SIG-M5 treated with dmso at 0.1 percent for 504 hours (cell line): ENCODE results near the gene C14orf39.
"Not testable (repeated sequence)": the region's sequence is repeated elsewhere in the genome, so short reads cannot be mapped to it uniquely, and the experiment has no call there.

Experiments used
- DNase-seq: peaks from one replicate; lab custom pipeline; 2025; ENCODE audit not compliant: unreplicated experiment; lab: John Stamatoyannopoulos, UW

The C14orf39 gene

DNA sequence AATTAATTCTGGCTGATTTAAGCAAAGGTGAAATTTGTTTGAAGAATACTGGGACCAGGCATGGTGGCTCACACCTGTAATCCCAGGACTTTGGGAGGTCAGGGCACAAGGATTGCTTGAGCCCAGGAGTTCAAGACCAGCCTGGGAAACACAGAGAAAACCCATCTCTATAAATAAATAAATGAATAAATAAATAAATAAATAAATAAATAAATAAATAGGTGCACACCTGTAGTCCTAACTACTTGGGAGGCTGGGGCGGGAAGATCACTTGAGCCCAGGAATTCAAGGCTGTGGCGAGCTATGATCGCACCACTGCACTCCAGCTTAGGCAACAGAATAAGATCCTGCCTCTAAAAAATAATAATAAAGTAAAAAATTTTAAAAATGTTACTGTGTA is 4.4 kb upstream of the C14orf39 start:
- no peak for DNase-seq

DNA sequence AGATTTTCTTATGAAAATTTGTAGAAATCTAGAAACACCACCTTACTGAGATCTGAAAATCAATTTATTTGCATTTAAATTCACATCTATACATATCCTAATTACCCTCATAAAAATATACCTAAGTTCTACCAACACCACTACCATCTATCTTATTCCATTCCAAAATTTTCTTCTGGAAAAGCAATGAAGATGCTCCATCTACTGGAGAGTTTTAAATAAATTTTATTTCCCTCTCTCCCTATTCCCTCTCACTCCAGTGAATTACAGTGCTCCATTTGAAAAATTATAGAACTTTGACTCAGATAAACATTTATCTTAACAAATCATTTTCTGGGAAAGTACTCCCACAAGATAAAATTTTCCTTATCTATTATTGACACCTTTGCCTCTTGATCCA is 2.3 kb upstream of the C14orf39 start:
- no peak for DNase-seq

DNA sequence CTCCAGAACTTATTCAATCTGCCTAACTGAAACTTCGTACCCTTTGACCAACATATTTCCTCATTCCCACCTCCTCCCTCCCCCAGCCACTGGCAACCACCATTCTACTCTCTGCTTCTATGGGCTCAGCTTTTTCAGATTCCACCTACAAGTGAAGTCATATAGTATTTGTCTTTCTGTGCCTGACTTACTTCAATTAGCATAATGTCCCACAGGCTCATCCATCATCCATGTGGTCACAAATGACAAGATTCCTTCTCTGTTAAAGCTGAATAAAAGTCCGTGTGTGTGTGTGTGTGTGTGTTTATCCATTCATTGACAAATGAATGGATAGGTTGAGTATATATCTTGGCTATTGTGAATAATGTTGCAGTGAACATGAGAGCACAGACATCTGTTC is 1.3 kb upstream of the C14orf39 start:
- no peak for DNase-seq

DNA sequence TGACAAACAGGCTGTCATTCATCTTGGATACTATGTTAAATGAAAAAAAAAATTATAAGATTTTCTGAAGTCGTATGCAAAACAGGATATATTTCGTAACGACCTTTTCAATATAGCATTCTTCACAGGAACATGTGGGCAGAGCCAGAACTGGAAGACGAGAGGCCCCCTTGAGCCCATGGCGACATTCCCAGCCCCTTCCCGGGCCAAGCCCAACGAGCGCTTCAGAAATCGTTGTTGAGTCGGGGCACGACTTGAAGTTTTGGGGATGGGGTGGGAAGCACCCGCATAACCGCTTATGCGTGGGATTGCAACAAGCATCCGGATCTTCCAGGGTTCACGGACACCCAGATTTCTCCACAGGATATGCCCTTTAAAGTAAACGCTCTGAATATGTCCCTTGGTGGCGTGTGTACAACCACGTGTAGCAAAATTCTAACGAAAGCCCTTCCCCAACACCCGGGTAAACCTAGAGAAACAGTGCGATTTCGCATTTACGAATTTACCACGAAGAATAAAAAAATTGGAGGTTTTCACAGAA is 736 bp downstream of the C14orf39 start:
- DNase-seq: no peak

DNA sequence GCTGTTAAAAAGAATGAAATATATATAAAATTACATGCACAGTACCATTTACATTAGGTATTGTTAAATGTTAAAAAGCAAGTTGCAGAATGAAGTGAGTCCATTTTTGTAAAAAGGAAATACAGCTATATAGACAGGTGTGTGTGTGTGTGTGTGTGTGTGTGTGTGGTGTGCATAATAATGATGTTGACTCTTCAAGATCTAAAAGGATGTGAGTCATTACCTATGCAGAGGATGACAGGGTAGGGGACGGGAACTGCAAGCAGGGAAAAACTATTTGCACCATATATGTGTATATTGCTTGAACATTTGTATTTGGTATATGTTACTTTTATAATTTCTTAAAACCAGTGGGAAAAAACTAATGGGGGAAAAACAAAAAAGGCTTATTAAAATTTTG is 3.1 kb downstream of the C14orf39 start:
- DNase-seq: no peak

DNA sequence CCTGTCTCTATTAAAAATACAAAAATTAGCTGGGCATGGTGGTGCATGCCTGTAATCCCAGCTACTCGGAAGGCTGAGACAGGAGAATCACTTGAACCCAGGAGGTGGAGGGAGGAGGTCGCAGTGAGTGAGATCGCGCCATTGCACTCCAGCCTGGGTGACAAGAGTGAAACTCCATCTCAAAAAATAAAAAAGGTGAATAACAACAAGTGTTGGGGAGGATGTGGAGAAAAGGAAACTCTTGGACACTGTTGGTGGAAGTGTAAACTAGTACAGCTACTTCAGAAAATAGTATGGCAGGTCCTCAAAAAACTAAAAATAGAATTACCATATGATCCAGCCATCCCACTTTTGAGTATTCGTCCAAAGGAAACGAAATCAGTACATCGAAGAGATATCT is 5.6 kb downstream of the C14orf39 start:
- DNase-seq: not testable (repeated sequence)

DNA sequence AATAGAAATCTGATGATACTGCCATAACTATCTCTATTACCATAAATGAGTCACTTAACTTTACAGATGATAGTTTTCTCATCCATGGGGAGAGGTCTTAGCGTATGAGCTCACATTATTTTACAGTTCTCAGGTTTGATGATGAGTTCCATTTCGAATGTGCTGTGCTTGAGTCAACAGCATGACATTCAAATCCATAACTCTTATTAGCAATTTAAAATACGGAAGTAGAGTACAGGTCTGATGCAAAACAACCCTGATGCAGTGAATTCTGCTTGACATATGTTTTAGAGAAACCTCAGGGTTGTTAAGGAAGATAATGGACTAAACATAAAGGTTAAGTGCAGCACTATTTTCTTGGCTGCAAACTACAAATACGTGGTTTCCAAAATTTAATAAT is 30.0 kb downstream of the C14orf39 start:
- no peak for DNase-seq

DNA sequence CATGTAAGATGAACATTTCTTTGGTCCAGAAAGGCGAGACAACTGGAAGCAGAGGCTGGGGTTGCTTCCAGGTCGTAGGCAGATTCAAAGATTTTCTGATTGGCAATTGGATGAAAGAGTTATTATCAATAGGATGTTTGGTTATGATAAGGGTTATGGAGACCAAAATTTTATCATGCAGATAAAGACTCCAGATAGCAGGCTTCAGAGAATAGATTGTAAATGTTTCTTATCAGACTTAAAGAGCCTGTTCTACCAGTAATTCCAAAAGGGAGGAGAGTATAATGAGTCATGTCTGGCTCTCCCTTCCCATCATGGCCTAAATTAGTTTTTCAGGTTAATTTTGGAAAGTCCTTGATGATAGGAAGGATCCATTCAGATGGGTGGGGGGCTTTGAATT is 55.6 kb downstream of the C14orf39 start:
- no peak for DNase-seq

DNA sequence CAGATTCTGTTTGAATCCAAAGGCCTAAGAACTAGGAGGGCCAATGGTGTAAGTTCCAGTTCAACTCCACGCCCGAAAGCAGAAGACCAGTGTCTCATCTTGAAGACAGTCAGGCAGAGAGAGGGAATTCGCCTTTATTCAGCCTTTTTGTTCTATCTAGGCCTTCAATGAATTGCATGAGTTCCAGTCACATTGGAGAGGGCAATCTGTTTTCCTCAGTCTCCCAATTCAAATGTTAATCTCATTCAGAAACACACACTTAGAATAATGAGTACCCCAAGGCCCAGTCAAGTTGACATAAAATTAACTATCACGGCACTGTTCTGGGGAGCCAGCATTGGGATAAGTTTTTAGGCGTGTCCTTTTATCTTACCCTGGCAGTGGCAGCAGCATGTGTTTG is 65.8 kb downstream of the C14orf39 start:
- no peak for DNase-seq

DNA sequence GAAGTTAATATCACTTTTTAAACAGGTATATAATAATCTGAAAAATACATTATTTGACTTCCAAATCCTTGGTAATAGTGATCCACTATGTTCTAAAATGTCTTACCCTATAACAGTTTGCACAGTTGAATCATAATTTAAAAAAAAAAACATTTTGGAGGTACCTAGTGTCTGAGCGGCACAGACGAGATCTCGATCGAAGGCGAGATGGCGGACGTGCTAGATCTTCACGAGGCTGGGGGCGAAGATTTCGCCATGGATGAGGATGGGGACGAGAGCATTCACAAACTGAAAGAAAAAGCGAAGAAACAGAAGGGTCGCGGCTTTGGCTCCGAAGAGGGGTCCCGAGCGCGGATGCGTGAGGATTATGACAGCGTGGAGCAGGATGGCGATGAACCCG is 88.3 kb downstream of the C14orf39 start:
- not testable (repeated sequence) for DNase-seq

DNA sequence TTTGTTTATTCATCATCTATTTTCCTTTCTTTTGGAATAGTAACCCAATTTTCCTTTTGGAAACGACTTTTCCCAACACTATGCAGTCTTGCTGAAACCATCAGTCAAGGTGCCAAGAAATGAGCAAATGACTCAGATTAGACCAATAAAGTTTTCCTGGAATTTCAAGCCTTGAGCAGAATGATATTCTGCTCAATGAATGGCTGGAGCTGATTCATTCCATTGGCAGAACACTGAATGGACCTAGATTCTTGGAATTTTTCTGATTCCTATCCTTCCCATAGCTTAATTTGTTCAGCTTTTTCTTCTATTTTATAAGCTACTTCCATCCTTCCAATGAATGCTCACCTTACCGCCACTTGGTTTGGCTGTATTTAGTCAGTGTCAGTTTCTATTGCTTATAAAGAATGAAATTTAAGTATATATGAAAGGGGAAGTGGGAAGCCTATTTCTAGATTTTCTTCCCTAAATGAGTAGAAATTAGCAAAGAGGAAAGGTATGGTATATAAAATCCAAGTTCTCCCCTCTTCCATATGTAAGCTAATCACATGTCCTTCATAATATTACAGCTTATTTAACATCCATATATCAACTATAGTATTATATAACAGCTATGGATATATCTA is 89.0 kb downstream of the C14orf39 start:
- DNase-seq: no peak
